ENCODE results near the gene DNM3.

The DNM3 gene

DNA sequence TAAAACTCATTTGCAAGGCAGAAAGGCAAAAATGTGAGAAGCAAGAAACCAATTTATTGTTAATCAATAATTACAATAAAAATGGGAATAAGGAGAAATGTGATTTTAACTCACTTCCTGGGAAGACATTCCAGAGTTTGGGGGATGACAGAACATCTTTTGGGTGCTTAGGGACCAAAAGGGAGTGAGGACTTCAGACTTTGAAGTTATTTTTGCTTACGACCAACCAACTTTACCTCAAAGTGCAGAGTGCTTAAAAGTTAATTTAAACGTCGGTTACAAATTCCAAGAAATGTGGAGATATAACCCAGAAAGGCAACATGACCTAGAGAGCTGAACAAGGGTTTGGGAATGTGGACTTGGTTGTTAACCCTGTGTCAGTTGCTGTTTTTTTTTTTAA lies 344.7 kb downstream of the DNM3 start:
- no peak for FAIRE-seq

DNA sequence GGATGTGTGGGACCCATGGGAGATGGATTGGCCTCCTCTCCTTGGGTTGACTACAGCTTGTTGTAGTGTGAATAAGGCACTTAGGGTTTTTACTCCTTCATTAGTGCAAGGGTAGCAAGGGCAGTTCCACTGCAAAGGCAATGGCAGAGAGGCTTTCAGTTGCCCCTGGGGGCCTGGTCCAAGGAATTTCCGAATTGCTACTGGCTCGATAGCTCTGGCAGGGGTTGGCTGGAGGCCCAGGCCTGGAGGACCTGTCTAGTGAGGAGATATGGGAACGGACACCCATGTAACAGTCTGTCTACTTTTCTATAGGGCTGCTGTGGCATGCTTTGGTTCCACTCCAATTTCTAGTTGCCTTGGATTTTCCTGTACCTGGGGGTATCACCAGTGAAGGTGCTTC lies 360.3 kb downstream of the DNM3 start:
- FAIRE-seq = no peak

DNA sequence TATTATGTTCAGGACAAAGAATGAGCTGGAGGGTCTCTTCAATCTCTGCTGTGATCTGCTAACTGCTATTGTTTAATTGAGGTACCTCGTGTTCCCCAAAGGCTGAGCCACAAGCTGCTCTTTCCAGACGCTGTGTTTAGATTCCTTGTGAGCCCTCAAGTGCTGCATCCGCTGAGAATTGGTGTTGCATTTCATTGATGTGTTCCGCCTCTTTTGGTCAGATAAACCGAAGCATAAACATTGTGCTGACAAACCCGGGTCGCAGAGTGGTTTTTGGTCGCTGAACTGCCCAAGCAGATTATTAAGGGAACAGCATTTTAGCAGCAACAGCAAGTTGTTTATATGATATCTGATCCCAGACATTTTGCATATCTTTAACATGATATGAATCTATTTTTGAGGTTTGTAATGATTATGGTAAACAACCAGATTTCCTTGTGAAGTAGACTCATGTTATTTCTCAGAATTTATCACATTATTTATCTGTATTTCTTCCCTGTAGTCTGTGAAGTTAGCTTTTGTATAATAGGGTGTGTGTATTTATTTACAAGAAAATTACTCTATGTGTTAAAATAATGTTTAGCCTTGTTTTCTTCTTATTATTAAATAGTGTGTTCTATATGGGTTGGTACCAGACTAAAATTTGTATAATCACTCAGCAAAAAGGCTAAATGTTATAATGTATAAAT lies 362.0 kb downstream of the DNM3 start:
- peak; percentile 39 for FAIRE-seq

DNA sequence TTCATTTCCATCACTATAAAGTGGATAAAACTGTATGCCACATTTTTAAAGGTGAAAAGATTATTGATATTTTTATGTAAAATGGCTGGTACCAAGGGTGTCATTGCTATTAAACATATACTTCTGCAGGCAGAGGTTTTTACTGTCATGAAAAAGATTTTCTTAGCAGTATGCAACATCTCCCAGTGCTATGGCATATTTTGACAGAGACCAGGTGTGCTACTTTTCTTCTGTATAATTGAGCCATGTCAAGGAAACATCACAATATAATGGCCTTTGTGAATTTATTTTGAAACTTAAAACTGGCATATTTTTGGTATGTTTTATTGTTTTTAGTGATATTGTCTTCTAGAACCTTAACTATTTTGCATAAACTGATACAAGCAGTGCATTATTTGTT lies 362.6 kb downstream of the DNM3 start:
- no peak for FAIRE-seq

DNA sequence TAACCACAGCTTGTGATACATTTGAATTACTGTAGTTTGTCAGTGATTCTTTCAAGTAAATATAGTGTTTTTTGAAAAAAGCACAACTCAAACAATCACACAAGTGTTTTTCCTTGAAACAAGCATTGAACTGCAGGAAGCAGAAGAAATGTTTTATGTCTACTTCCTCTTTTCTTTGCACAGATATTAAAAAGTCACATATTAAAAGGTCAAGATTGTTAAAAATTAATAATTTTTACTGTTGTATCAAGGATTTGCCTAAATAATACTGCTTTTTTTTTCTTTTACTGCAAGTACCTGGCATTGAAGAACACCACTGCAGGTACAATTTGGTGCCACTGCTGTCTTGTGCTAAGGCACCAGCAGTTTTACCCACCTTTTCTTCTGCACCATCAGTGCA lies 365.0 kb downstream of the DNM3 start:
- no peak for FAIRE-seq

DNA sequence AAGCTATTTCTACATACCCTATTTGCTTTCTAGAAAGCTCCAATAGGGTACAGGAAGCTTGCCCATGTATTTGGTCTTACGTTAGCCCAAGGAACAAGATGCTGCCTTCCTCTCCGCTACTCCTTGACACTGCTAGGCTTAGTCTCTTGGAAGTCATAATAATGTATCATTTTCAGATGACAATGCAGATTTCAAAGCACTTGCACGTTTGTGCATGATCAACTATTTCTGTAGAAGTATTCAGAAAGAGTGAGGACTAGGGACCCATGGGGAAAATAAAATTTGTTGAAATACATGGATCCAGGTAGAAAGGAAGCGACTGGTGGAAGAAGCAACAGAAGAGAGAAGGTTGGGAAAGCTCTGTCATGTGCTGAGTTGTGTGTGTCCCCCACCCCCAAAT lies 367.3 kb downstream of the DNM3 start:
- FAIRE-seq = no peak

DNA sequence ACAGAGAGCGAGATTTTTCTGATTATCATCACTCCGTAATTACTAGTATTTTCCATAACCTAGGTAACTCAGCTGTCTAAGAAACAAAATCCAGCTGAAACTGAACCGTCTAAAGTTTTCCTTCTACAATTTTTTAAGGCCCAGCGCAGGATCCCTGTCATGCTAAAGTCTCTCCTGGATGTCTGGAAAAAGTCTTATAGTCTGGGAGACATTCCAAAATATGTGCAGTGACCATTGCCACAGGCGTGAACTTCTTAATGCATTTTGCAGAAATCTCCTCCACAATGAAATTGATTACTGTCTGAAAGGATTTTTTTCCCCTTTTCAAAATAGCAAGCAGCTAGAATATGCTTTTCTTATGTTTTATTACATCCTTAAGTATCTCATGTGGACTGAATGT lies 369.9 kb downstream of the DNM3 start:
- FAIRE-seq = no peak

DNA sequence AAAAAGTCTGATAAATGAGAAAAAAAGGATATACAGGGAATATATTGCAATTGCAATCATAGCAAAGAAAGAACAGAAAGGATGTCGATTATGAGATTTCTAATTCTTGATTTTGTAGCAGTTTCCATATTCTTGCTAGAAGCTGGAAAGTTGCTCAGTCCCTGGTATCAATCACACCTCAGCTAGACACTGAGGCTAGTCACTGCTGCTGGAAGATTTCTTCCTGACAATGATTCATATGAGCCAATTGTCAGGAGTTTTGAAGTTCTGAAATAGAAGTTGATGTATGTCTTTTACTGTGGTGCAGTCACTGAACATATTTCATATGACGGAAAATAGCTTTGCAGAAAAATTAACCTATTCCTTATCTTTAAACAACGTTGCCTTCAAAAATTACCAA lies 370.8 kb downstream of the DNM3 start:
- FAIRE-seq = no peak

DNA sequence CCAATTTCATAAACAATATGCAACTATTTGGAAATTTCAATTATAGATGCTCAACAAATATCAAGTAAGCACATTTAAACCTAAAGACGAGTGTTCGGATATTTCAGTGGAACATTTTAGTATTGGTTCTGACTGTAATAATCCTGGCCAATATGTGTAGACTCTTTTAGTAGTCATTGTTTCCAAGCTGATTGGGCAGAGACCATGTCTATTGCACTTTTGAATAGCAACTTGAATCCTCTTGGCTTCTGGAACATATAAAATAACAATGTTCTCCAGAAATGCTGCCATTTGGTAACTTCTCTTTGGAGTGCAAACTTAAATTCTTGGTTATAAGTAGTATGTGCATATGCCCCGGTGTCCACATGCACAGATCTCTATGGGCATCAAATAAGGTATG lies 373.7 kb downstream of the DNM3 start:
- FAIRE-seq = peak; percentile 14

DNA sequence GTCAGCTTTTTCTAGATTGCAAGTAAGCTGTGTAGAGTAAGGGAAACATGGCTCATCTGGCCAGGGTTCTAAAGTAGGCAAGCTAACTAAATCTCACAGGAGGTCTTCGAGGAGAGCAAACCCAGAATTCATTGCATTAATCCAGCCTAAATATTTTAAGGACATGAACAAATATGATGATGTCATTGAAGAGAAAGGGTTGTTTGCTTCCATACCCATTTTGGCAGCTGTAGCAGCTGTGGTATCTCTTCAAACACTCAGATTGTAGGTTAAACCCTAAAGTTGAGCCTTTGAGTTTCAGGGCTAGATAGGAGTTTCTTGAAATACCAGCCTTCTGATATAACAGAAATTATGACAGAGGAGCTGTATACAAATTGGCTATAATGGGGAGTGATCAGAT lies 378.7 kb downstream of the DNM3 start:
- no peak for FAIRE-seq

DNA sequence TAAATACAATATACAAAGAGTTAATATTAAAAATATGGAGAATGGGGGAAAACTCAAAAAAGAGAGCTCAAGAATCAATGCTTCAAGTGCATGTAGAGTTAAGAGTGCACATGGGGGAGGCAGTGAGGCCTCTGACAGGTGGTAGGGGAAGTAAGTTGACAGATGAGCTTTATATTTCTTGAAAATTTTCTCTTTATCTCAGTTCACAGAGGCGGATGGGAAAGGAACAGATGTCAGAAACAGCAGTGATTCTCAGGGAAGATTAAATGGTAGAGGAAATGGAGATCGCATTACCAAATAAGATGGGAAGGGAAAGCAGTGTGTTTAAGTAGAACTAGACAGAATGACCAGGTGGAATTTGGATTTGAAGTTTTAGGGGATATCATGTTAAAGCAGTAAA lies 379.1 kb downstream of the DNM3 start:
- FAIRE-seq = no peak

DNA sequence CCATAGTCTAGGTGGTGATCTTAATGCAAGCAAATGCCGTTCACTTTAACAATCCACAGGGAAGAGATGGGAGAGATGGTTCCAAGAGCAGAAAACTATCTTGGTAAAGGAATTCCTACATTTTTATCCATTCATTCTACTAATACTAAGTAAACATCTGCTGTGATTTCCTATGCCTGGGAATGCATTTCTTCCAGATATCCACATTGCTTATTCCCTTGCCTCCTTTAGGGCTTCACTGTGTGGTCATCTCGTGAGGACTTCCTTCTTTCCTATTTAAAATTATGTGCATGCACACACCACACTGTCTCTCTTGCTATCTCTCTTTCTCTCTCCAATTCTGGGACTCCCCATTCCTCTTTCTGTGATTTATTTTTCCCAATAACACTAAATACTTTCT lies 380.1 kb downstream of the DNM3 start:
- FAIRE-seq = no peak

DNA sequence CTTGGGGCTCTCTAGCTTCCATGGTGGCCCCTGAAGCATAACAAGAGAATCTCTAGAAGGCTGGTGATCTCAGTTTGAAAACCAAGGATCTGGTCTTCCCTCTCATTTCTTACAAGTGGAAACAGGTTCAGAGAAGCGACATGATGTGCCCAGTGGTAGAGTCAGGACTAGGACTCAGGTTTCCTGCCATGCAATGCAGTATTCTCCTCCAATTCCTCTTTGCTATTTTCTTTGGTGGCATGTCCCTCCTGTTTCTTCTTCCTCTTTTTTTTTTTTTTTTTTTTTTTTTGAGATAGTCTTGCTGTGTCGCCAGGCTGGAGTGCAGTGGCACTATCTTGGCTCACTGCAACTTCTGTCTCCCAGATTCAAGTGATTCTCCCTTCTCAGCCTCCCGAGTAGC lies 383.6 kb downstream of the DNM3 start:
- FAIRE-seq = no peak

DNA sequence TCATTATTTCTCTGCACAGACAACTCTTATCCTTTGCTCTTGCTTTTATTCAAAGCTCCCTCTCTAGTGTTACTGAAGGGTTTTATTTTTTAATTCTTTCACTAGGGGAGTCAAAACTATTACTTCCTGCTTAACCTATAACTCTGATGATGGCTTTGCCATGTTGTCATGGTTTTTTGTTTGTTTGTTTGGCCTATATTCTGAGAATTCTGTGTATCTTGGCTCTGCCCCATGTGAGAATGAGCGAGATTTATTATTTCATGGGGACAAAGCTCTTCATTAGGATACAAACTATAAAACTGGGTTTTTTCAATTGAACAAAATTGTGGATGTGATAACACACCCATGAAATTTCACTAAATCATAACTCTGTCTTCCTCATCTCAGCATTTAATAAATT lies 388.6 kb downstream of the DNM3 start:
- no peak for FAIRE-seq

DNA sequence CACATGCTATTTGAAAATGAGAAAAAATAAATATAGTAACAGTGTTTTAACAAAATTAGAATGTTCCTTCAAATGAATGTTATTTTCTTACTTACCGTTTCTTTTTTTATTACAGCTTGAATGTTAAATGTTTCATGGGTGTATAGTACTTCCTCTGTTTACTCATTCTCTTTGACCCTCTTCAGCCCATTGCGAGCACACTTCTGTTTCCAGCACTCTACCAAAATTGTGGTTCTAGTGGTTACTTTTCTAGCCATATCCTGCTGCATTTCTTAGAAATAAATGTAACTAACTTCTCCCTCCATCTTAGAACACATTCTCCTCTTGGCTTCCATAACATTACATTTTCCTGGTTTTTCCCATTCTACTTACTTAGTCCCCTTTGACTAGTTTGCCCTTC lies 389.2 kb downstream of the DNM3 start:
- FAIRE-seq = no peak

DNA sequence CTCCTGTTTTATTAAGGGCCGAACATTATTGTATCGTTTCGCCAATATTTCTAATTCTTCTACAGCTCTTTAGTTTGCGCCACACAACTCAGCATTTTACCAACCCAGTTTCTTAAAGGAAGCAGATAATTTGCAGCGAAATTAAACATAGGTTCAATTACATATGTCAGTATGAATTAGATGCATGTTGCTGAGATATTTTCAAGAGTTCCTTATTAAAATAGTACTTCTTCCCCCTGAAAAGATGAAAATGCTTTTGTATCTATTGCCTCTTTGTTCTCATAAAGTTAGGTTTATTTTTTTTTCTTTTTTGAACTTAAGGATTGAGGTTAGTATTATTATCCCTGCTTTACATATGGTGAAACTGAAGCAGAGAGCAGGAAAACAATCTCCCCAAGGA lies 395.7 kb downstream of the DNM3 start:
- no peak for FAIRE-seq

DNA sequence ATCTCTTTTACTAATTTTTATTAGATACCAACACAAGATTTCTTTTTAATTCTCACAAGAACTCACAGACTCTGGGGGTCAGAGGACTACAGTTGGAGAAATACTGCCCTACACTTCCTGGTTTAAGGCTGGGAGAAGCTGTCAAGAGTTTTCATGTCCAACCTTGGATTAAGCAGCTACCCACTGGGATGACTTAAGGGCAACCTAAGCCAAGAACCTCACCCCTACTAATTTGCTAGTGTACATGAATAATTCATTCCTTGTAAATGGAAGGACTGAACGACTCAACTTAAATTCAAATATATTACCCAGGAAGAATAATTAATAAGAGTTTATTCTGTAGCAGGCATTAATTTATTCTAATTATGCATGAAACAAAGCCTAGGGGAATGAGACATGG lies 396.9 kb downstream of the DNM3 start:
- FAIRE-seq = no peak

DNA sequence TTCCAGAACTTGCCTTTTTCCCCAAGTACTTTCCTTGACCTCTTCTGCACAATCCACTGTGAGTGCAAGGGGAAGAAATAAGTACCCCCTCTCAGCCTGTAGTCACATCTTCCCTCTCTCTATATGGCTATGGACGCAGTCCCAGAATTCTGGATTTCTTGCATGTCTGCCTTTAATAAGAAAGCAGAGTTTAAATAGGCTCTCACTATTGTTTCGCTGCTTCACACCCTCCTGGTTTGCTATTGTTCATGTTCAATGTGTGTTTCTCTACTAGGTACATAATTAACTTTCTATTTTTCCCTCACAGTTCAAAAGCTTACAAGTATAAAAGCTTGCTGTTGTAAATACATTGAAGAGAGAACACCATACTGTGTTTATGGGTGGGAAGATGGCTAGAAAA lies 397.7 kb downstream of the DNM3 start:
- no peak for FAIRE-seq

DNA sequence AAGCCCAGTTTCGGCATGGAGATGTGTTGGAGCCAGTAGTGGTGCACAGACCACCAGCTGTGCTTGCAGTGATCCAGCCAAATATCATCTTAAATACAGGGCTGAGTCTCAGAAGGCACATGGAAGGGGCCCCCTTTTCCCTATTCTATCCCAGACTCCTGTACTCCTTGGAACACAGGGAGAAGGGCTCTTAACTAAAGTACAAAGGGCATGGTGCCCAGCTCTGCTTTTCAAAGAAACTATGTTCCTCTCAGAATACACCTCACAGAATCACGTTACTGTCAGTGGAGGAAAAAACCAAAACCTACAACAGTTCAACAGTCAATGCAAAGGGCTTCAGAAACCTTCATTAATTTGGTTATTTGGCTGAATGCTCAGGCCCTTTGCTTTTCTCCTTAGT lies 398.6 kb downstream of the DNM3 start:
- FAIRE-seq = no peak

DNA sequence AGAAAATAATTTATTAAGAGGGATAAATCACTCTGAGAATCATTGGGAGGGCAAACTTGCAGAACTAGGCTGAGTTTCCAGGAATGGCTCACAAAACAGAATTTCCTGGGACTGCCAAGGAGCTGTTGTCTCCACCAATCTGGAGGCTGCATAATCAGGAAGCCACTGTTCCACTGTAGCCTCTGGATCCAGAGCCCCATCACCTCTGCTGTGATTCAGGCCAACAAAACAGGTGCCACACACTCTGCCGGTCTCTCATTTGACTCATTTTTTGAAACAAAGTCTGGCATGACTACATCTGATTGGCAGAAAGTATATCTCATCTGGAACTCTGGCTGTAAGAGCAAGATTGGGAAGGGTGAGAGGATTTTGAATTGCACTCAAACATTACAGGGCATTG lies 400.2 kb downstream of the DNM3 start:
- no peak for FAIRE-seq

DNA sequence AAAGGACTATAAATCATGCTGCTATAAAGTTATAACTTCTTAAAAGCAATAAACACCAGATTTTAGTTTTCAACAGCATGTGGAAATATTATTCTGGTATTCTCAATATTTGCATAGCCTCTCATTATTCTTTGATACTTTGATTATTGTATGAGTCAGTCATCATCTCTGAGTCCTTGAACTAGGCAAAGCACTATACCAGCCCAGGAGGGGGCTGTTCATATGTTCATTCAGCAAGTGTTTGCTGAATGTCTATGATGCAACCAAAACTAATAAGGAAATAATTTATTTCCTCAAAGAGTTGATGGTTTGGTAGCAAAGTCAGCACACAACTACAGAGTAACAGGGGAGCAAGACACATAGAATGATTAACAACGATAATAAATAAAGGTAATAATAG lies 403.6 kb downstream of the DNM3 start:
- no peak for FAIRE-seq

DNA sequence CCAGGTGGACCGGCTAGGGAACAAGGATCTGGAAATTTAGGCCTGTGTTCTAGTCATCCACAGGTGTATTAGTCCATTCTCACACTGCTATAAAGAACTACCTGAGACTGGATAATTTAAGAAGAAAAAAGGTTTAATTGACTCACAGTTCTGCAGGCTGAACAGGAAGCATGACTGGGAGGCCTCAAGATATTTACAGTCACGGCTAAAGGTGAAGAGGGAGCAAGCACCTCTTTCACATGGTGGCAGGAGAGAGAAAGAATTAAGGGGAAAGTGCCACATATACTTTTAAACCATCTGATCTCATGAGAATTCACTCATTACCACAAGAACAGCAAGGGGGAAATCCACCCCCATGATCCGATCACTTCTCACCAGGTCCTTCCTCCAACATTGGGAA lies 404.5 kb downstream of the DNM3 start:
- no peak for FAIRE-seq

DNA sequence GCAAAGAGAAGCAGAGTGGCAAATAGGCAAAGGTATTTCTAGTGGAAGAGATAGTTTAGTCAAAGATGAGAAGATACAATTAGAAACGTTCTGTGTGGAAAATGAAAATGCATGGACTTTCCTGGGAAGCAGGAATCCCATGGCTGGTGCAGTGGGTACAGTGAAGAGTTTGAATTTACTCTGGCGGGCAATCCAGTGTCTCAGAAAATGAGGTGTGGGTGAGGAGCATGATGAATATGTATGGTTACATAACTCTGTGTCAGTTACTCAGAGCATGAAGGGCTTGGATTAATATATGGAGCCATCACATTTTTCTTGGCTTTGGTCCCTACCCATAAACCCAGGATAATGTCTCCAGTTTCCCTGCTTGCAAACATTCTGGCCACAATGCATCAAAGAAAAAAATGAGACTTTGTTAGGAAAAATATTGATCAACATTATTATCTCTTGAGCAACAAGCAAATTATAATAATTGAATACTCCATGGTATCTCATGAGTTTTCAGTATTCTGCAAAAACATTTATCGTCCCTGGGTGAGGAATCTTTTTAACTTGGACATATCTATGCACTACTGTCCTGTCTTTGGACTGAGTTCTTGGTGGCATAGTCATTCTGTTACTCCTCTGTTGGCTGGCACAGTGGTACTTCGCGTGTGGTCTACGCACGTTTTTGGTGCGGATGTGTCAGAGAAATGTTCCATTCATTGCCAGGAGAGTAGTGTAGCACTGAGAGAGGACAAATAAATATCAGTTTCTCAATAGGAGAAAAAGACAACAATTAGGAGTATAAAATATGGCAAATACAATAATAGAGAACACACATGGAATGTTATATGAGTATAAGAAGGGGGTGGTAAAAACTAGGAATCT lies 405.5 kb downstream of the DNM3 start:
- FAIRE-seq = no peak

DNA sequence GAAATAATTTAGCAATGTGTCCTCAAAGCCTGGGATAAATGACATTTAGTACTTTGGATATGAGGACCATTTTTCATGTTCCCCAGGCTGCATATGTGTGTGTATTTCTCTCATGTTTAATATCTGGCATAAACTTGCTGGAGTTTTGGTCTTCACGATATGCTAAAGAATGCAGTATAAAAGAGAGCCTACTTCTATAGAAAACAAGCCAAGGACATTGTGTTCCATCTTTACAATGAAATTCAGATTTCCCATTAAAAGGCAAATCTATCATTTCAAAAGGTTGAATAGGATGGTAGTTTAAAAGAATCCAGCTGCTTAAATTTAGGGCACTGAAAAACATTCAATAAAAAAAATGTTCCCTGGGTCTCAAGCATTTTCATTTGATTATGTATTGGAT lies 410.2 kb downstream of the DNM3 start:
- FAIRE-seq = no peak

DNA sequence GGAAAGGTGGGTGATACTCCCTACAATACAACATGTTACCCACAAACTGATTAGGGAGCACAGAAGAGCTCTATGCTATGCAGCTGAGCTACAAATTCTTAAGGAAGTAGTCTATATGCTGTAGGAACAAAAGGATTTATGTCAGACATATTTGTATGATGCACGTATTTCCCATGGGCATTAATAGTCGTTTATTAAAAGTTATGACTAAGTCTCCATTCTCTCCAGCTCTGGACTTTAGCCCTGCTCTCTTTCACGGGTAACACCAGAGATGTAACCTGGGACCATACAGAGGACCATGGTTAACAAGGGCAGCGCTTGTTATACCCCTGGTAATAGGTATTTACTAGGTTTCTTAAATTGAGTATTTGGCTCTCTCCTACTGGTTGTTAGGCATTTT lies 411.0 kb downstream of the DNM3 start:
- FAIRE-seq = no peak
